Thyroid gland (tissue), 4 donors: ENCODE results near the gene PLEKHG4. TPM values are rescaled to one million over a fixed set of nuclear protein-coding genes. Genes with fewer than 3 reads are reported as not detected.

ENCODE experiments used
- DNase-seq, 2 donors: peaks; one replicate each; pipeline ENCODE4 v3.0.0-alpha.2; 2019
- H3K27ac ChIP-seq, 3 donors: fragments of 200-600 bp; sonication (generic); 1 replicate in 2 of 3; 2 replicates in 1 of 3; pipeline ENCODE4 v1.5.1; 2016 to 2019; ENCODE audit warnings: mild to moderate bottlenecking in 1 of 3, moderate library complexity in 1 of 3
- H3K27me3 ChIP-seq: fragments of 200-600 bp; sonication (generic); one replicate; pipeline ENCODE4 v1.5.1; 2019
- H3K36me3 ChIP-seq, 2 donors: fragments of 200-600 bp; sonication (generic); one replicate each; pipeline ENCODE4 v1.5.1; 2016 to 2019
- H3K4me1 ChIP-seq, 2 donors: fragments of 200-600 bp; sonication (generic); one replicate each; pipeline ENCODE4 v1.5.1; 2017 to 2019
- H3K4me3 ChIP-seq, 3 donors: fragments of 200-600 bp; sonication (generic); replicated peaks in 1 of 3; 1 replicate in 2 of 3; 2 replicates in 1 of 3; pipeline ENCODE4 v1.5.1; 2016; ENCODE audit warnings: mild to moderate bottlenecking in 1 of 3
- H3K9me3 ChIP-seq: fragments of 200-600 bp; sonication (generic); one replicate; pipeline ENCODE4 v1.5.1; 2017
- POLR2A ChIP-seq, 2 donors: fragments of 450-650 bp; IDR thresholded peaks; one replicate each; pipeline ENCODE4 v1.6.1; 2017; ENCODE audit warnings: antibody characterized with exemption in 2 of 2, mild to moderate bottlenecking in 2 of 2, moderate library complexity in 1 of 2
- WGBS, 2 donors: methylation state at CpG; one replicate each; pipeline ENCODE4 v1.1.5; 2017; 5-methylcytosine and 5-hydroxymethylcytosine counted together
- intact Hi-C: fragments of 100-400 bp; cut with DNase I; formaldehyde crosslinking; loops from one replicate; pipeline ENCODE4 v1.15.1; 2023
- total RNA-seq, 4 donors: library from RNA; depleted of rRNA; stranded (reverse); fragments of >200 nt; gene quantifications; one replicate each; pipeline ENCODE4 v1.2.3, GENCODE V29; 2016
- TF ChIP-seq, protein P1 (sequence below), 6 experiments: fragments of 200-600 bp in 3 of 6; fragments of 450-650 bp in 3 of 6; sonication (generic) in 3 of 6; IDR thresholded peaks; one replicate each; pipeline ENCODE4 v1.5.1; 2016 to 2019; ENCODE audit warnings: antibody characterized with exemption in 6 of 6, mild to moderate bottlenecking in 2 of 6, inconsistent platforms in 1 of 6, moderate library complexity in 1 of 6

The PLEKHG4 gene
- total RNA-seq, 4 donors from 2014 or later, result 8.2 to 11.7 (median 9.5) TPM

DNA sequence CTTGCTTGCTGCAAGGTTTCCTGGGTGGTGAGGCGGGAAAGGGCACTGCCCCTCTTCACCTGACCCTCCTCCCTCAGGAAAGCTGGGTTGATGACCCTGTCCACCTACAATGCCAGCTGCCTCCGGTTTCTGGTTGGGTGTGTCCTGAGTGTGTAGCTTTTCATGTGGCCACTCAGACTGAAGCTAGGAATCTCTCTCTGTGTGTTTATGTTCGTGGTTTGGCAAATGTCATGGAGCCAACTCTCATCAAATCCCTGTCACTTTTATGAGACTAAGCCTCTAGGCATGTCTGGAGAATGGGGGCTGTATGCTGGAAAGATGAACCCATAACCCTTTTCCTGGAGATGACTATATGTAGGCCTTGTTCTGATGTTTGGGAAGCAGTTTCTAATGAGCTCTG is 17.1 kb downstream of the PLEKHG4 start:
- Histone ChIP-seq H3K4me3 (no peak overlapping the region), H3K9me3 (no peaks in the 10 kb centered on the region), H3K27ac (no peak overlapping the region), H3K36me3 (no peaks in the 10 kb centered on the region), H3K4me1 (peaks cover 3 to 24% of the 10 kb centered on the region in 2 donors), H3K27me3 (no peaks in the 10 kb centered on the region)
- 57 to 60% methylated on average over 3 of the region's 3 CpGs for WGBS, 2 donors
- TF ChIP-seq, protein P1, sequence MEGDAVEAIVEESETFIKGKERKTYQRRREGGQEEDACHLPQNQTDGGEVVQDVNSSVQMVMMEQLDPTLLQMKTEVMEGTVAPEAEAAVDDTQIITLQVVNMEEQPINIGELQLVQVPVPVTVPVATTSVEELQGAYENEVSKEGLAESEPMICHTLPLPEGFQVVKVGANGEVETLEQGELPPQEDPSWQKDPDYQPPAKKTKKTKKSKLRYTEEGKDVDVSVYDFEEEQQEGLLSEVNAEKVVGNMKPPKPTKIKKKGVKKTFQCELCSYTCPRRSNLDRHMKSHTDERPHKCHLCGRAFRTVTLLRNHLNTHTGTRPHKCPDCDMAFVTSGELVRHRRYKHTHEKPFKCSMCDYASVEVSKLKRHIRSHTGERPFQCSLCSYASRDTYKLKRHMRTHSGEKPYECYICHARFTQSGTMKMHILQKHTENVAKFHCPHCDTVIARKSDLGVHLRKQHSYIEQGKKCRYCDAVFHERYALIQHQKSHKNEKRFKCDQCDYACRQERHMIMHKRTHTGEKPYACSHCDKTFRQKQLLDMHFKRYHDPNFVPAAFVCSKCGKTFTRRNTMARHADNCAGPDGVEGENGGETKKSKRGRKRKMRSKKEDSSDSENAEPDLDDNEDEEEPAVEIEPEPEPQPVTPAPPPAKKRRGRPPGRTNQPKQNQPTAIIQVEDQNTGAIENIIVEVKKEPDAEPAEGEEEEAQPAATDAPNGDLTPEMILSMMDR (IDR thresholded peaks at IDR 0.05), result no peak
- TF ChIP-seq POLR2A (IDR thresholded peaks at IDR 0.05), result no peak
- intact Hi-C loops, result no loop called here
- DNase-seq, result no peak

DNA sequence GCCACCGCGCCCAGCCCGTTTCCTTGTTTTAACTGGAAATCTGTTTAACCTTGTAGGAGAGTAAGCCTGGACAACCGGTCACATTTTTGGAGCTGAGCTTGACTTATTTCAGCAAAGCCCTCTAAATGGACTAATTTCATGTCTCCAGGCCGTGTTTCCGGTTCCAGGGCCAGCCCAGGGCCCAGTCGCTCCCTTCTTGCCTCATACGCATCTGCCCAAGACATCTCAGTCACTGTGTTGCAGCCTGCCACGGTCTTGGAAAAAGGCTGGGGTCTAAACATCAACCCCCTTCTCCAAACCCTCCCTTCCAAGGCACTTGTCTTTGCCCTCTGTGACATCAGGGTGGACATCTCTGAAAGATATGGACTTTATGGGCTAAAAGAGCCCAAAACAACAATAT is 18.9 kb downstream of the PLEKHG4 start:
- no peak overlapping the region for H3K4me3 ChIP-seq
- H3K27me3 ChIP-seq, result no peaks in the 10 kb centered on the region
- H3K9me3 ChIP-seq, result no peaks in the 10 kb centered on the region
- intact Hi-C loops, result no loop called here
- DNase-seq, result no peak
- H3K4me1 ChIP-seq, result peaks cover 3 to 36% of the 10 kb centered on the region in 2 donors
- no peaks in the 10 kb centered on the region for H3K36me3 ChIP-seq
- H3K27ac ChIP-seq, result no peak overlapping the region
- TF ChIP-seq, protein P1 (IDR thresholded peaks at IDR 0.05), result no peak
- no peak for TF ChIP-seq POLR2A (IDR thresholded peaks at IDR 0.05)
- WGBS, 2 donors, result 96 to 98% methylated on average over 9 of the region's 9 CpGs

DNA sequence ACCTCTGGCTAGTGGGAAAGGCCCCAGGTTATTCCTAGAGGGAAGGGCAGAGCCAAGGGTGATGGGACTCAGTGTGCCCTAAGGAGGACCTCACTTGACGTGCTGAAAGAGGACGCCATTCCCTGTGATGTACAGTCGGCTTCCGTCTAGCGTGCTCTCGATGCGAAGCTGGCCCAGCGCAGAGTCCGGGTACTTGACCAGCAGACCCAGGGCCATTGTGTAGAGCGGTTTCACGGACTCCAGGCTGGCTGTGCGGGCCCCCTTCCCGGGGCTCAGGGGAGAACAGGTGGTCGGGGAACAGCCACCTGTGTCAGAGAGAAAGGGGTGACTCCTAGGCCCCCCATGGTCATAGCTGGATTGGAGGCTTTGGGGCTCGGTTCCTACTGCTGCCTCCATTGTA is 19.9 kb downstream of the PLEKHG4 start:
- Histone ChIP-seq H3K4me1 (peaks cover 3 to 36% of the 10 kb centered on the region in 2 donors), H3K4me3 (no peak overlapping the region), H3K27ac (no peak overlapping the region), H3K36me3 (no peaks in the 10 kb centered on the region), H3K9me3 (no peaks in the 10 kb centered on the region), H3K27me3 (no peaks in the 10 kb centered on the region)
- DNase-seq, result no peak
- TF ChIP-seq, protein P1 (IDR thresholded peaks at IDR 0.05), result no peak
- WGBS, 2 donors, result 99 to 100% methylated on average over 13 to 15 of the region's 15 CpGs
- intact Hi-C loops, result no loop called here

DNA sequence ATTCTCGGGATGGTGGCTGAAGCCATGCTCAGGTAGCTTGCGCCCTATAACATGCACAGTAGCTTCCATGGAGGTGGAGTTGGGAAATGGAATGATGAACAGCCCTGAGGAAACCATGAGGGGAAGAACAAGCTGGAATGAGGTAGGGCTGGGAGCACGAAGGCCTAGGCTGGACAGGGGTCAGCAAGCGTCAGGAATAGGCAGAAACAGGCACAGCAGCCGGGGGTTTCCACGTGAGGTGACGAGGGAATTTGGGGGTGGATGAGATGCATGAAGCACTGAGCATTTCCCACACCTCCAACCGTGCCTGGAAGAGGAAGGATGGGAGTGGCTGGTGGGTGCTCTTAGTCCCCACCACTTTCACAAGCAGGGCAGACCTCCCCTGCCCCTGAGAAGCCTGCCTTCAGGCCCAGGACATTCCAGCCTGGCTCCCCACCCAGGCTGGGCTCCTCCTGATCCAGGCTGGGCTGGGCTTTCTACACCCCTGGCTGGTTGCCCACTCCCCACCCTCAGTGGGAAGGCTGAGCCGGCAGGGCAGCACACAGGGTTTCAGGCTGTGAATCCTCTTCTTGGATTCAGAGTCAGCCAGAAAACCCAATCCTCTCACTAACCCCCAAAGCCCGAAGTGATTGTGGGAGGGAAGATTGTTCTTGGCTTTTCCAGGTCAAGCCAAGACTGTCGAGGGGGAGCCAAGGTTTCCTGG is 21.9 kb downstream of the PLEKHG4 start:
- no peaks in the 10 kb centered on the region for H3K9me3 ChIP-seq
- peaks cover 0 to 21% of the 10 kb centered on the region in 2 donors for H3K4me1 ChIP-seq
- intact Hi-C loops, result no loop called here
- H3K36me3 ChIP-seq, result no peaks in the 10 kb centered on the region
- WGBS, 2 donors, result 63 to 73% methylated on average over 11 of the region's 11 CpGs
- H3K27me3 ChIP-seq, result no peaks in the 10 kb centered on the region
- TF ChIP-seq, protein P1 (IDR thresholded peaks at IDR 0.05), result no peak
- TF ChIP-seq POLR2A (IDR thresholded peaks at IDR 0.05), result no peak
- no peak overlapping the region for H3K4me3 ChIP-seq
- DNase-seq, result peak; percentile 32 to 57
- H3K27ac ChIP-seq, result no peak overlapping the region

DNA sequence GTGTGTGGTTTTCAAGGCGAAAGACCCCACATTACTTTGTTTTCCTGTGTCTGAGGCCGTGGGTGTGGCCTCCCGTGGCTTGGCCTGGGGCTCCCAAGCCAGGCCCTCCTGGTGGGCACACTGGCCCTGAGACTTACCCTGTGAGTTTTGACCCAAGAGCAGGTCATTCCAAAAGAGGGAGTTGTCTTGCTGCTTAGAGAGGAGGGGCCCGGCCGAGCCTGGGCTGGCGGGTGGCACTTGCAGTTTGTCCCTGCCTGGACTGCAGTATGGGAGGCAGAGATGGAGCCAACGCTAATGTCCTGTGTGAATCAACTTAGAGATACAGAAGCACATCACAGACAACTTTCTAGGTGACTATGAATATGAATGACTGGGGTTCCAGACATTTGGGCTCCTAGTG is 22.7 kb downstream of the PLEKHG4 start:
- no peaks in the 10 kb centered on the region for H3K27me3 ChIP-seq
- DNase-seq, result no peak
- no peak overlapping the region for H3K27ac ChIP-seq
- no peak overlapping the region for H3K4me3 ChIP-seq
- no peaks in the 10 kb centered on the region for H3K36me3 ChIP-seq
- H3K9me3 ChIP-seq, result no peaks in the 10 kb centered on the region
- intact Hi-C loops, result no loop called here
- WGBS, 2 donors, result 84 to 88% methylated on average over 7 of the region's 7 CpGs
- no peak for TF ChIP-seq POLR2A (IDR thresholded peaks at IDR 0.05)
- TF ChIP-seq, protein P1 (IDR thresholded peaks at IDR 0.05), result no peak
- H3K4me1 ChIP-seq, result peaks cover 0 to 17% of the 10 kb centered on the region in 2 donors
